ENCODE data around the gene C2CD4C. TPM values are rescaled to one million over a fixed set of nuclear protein-coding genes. Genes with fewer than 3 reads are reported as not detected.
A peak's percentile ranks its signal among the peaks of the same experiment; 100 is the strongest.

The C2CD4C gene
- total RNA-seq, 1 donor from 2014 or later: 7.8 TPM

DNA sequence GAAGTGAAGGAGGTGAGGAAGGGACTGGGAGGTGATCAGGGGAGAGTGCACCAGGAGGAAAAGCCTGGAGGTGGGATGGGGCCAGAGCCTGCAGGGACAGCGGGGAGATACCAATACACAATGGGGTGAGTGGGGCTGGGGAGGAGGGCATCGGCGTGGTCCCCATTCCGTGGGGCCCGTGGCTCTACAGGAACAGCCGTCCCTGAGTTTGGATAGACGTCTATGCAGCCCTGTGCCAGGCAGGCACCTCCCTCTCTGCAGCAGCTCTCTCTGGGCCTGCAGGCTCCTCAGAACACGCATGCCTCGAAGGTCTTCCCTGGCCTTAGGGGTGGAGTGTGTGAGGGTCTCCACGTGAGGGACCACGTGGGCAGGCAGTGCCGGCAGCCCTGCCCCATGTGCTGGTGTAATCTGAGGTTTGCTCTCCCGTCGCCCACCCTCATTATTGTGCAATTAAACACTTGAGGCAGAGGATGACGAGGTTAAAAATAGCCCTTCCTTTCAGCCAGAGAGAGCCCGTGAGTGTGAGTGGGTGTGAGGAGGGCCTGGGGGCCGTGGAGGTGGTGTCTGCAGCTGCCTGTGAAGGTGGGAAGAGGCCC, 16.5 kb downstream of the C2CD4C start:
- Mint-ChIP-seq H3K4me3 (no peak overlapping the region), H3K4me1 (no peaks in the 10 kb centered on the region), H3K27me3 (ENCODE audit: low read depth) (peaks cover 4% of the 10 kb centered on the region), H3K36me3 (no peaks in the 10 kb centered on the region), H3K9me3 (peaks cover 18% of the 10 kb centered on the region), H3K27ac (no peak overlapping the region)
- TF ChIP-seq CTCF (IDR thresholded peaks at IDR 0.05; ENCODE audit: unreplicated experiment): no peak
- peak in 1 of 2 experiments; percentile 21 for DNase-seq (ENCODE audit: low spot score in 2 of 2, unreplicated experiment in 2 of 2)

- Mint-ChIP-seq H3K27ac (no peak overlapping the region), H3K9me3 (peaks cover 14% of the 10 kb centered on the region), H3K4me1 (no peaks in the 10 kb centered on the region), H3K4me3 (no peak overlapping the region), H3K36me3 (no peaks in the 10 kb centered on the region), H3K27me3 (ENCODE audit: low read depth) (peaks cover 4% of the 10 kb centered on the region)
- DNase-seq (ENCODE audit: low spot score in 2 of 2, unreplicated experiment in 2 of 2): peak in 1 of 2 experiments; percentile 22
- TF ChIP-seq CTCF (IDR thresholded peaks at IDR 0.05; ENCODE audit: unreplicated experiment): no peak
Observed at GRCh38 chr19:391726-392374, 17.1 kb downstream of the C2CD4C start.

DNA sequence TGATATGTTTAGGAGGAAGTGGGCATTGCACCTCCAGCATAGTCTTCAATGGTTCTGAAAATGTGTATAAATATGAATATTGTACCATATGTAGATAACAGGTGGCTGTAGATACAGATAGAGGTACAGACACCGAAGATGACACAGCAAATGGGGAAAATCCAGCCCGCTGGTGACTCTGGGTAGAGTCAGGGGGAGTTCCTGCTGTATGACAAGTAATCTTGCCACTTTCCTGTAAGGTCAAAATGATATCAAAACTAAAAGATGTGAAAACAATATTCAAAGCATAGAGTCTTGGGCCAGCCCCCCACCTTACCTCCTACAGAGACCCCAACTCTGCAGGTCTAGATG, 17.8 kb downstream of the C2CD4C start:
- DNase-seq (ENCODE audit: low spot score in 2 of 2, unreplicated experiment in 2 of 2): peak in 1 of 2 experiments; percentile 22
- H3K4me3 Mint-ChIP-seq: no peak overlapping the region
- no peak for TF ChIP-seq CTCF (IDR thresholded peaks at IDR 0.05; ENCODE audit: unreplicated experiment)
- peaks cover 5% of the 10 kb centered on the region for H3K4me1 Mint-ChIP-seq
- H3K27ac Mint-ChIP-seq: no peak overlapping the region
- H3K36me3 Mint-ChIP-seq: no peaks in the 10 kb centered on the region
- peaks cover 13% of the 10 kb centered on the region for H3K9me3 Mint-ChIP-seq
- H3K27me3 Mint-ChIP-seq (ENCODE audit: low read depth): peaks cover 4% of the 10 kb centered on the region

GRCh38 chr19:390386-391206, 18.4 kb downstream of the C2CD4C start:
- peaks cover 6% of the 10 kb centered on the region for H3K4me1 Mint-ChIP-seq
- DNase-seq (ENCODE audit: low spot score in 2 of 2, unreplicated experiment in 2 of 2): peak in 1 of 2 experiments; percentile 20
- TF ChIP-seq CTCF (IDR thresholded peaks at IDR 0.05; ENCODE audit: unreplicated experiment): no peak
- peaks cover 10% of the 10 kb centered on the region for H3K9me3 Mint-ChIP-seq
- peaks cover 4% of the 10 kb centered on the region for H3K27me3 Mint-ChIP-seq (ENCODE audit: low read depth)
- H3K36me3 Mint-ChIP-seq: no peaks in the 10 kb centered on the region
- H3K4me3 Mint-ChIP-seq: no peak overlapping the region
- H3K27ac Mint-ChIP-seq: no peak overlapping the region

- DNase-seq (ENCODE audit: low spot score in 2 of 2, unreplicated experiment in 2 of 2): no peak
- Mint-ChIP-seq H3K27ac (no peak overlapping the region), H3K9me3 (peaks cover 8% of the 10 kb centered on the region), H3K4me3 (no peak overlapping the region), H3K27me3 (ENCODE audit: low read depth) (peaks cover 4% of the 10 kb centered on the region), H3K4me1 (peaks cover 6% of the 10 kb centered on the region), H3K36me3 (no peaks in the 10 kb centered on the region)
- no peak for TF ChIP-seq CTCF (IDR thresholded peaks at IDR 0.05; ENCODE audit: unreplicated experiment)
Observed at GRCh38 chr19:389935-390289, 19.0 kb downstream of the C2CD4C start.
